Activated CD4-positive, CD25-positive, alpha-beta regulatory T cell treated with anti-CD3 and anti-CD28 coated beads, Interleukin-2, amount 50 U/mL, for 24 hours (primary cell): Measurements from ENCODE around the gene PUS7L.
"Not testable (repeated sequence)": the region's sequence is repeated elsewhere in the genome, so short reads cannot be mapped to it uniquely, and the experiment has no call there.

Experiments used
- ATAC-seq, 2 donors: fragments of 150-1000 bp; cut with Tn5 transposase; one replicate each; pipeline ENCODE4 v1.10.0; 2021; ENCODE audit warnings: mild to moderate bottlenecking in 1 of 2, moderate library complexity in 1 of 2

Gene PUS7L, protein sequence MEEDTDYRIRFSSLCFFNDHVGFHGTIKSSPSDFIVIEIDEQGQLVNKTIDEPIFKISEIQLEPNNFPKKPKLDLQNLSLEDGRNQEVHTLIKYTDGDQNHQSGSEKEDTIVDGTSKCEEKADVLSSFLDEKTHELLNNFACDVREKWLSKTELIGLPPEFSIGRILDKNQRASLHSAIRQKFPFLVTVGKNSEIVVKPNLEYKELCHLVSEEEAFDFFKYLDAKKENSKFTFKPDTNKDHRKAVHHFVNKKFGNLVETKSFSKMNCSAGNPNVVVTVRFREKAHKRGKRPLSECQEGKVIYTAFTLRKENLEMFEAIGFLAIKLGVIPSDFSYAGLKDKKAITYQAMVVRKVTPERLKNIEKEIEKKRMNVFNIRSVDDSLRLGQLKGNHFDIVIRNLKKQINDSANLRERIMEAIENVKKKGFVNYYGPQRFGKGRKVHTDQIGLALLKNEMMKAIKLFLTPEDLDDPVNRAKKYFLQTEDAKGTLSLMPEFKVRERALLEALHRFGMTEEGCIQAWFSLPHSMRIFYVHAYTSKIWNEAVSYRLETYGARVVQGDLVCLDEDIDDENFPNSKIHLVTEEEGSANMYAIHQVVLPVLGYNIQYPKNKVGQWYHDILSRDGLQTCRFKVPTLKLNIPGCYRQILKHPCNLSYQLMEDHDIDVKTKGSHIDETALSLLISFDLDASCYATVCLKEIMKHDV

GRCh38 chr12:43758728-43759563 is at the start of gene PUS7L, which contains the start of gene IRAK4:
TSS of gene PUS7L (minus strand) at chr12:43758790. CDS start at chr12:43755245, 3,545 bp downstream.
TSS of gene IRAK4 (plus strand) at chr12:43758951. CDS start at chr12:43768112, 9,161 bp downstream.
- peak; percentile 96 for ATAC-seq

- no peak for ATAC-seq
Observed at GRCh38 chr12:43807386-43807785, 48.8 kb upstream of the PUS7L start.

GRCh38 chr12:43806737-43807072 is 48.1 kb upstream of the PUS7L start:
- ATAC-seq, result no peak

- ATAC-seq, result peak; percentile 96 to 97
Observed at GRCh38 chr12:43805860-43806736, 47.5 kb upstream of the PUS7L start, which contains the start of gene TWF1. TSS of gene TWF1 (minus strand) at chr12:43806317. CDS start at chr12:43806245, 72 bp downstream.

GRCh38 chr12:43805149-43805859 is 46.7 kb upstream of the PUS7L start:
- no peak for ATAC-seq

- ATAC-seq, result peak in 1 of 2 donors; percentile 38
Observed at GRCh38 chr12:43797561-43798217, 39.1 kb upstream of the PUS7L start.

- no peak for ATAC-seq
Observed at GRCh38 chr12:43795716-43796280, 37.2 kb upstream of the PUS7L start.

DNA sequence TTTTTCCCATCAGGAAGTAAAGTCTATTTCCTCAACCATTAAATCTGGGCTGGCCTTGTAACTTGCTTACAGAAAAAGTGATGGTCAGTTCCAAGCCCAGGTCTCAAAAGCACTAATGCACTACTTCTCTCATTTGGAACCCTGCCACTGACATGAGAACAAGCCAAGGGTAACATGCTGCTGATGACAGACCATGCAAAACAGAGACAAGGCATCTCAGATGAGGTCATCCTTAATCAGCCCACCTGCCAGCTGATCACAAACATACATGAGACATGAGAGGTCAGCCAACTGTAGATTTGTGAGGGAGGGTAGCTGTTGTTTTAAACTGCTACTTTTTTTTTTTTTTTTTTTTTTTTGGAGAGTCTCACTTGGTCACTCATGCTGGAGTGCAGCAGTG is 31.4 kb upstream of the PUS7L start:
- ATAC-seq, result no peak

DNA sequence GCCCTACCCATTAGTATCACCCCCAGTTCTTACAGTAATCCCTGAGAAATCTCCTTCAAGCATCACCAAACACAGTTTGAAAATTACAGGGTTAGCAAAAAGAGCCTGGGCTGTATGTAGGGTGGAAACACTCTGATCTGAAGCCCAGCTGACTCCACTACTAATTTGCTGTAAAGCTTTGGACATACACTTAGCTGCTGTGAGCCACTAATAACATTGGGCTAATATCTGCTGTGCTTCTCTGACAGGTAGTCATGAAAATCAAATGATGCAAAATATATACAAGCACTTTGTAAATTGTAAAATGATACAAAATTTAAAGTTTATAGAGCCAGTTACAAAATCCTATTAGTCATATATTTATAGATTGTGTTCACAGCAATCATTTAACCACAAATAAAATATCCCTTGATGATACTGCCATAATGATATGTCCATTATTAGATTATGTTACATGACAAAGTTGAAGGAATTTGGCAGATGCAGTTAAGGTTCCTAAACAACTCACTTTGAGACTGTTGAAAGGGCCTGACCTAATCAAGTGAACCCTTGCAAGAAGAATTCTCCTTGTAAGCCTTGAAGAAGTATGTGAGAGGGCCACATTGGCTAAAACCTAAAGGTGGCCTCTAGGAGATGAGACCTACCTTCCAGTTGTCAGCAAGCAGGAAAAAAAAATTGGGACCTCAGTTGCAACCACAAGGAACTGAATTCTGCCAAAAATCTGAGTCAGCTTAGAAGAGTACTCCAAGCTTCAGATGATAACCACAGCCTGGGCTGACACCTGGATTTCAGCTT is 28.5 kb upstream of the PUS7L start:
- ATAC-seq, result no peak

DNA sequence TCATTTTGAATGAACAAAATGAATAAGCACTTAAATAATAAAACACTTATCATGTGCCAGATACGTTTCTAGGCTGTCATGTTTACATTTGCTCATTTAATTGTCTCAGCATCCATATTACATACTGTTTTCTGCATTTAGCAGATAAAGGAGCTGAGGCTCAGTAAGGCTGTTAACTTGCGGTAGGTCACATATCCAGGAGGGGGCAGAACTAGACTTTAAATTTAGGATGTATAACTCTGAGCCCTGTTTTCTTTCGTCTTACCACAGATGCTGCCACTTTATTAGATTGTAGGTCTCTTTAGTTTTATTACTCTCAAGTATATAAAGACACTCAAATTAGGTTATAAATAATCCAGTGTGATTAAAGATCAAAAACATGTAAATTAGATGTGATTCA is 17.9 kb upstream of the PUS7L start:
- peak; percentile 27 to 46 for ATAC-seq

GRCh38 chr12:43766291-43766690 is 7.7 kb upstream of the PUS7L start:
- no peak for ATAC-seq

- no peak for ATAC-seq
Observed at GRCh38 chr12:43764528-43764927, 5.9 kb upstream of the PUS7L start.

DNA sequence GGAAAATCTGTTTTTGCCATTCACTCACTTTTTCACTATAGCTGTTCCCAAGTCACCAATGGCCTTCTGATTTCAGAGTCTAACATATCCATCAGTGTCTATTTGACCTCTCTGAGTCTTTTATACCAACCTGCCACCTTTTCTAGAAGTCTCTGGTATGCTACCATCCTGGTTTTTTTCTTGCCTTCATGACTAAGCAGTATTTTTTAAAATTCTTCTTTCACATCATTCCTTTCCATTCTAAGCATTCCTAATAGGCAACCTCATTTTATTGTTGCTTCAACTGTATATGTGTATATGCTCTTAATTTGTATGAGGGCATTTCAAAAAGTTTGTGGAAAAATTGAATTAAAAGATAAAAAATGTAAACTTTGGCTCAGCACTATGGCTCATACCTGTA is 5.2 kb upstream of the PUS7L start:
- ATAC-seq, result no peak

DNA sequence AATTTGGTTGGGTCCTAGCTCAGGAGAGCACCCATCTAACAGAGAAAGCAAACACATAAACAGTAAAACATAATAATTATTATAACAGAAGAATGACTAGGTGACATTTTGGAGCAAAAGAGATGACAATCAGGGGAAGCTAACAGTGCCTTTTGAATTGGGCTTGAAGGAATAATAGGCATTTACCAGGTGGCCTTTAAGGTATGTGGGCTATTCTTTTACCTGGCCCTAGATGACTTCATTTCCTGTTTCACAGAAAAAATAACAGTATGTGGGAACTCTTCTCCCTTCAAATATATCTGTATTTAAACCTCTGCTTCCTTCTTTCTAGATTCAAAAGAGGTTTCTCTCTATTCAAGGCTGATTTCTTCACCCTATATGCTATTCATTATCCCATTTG is 4.0 kb upstream of the PUS7L start:
- no peak for ATAC-seq

DNA sequence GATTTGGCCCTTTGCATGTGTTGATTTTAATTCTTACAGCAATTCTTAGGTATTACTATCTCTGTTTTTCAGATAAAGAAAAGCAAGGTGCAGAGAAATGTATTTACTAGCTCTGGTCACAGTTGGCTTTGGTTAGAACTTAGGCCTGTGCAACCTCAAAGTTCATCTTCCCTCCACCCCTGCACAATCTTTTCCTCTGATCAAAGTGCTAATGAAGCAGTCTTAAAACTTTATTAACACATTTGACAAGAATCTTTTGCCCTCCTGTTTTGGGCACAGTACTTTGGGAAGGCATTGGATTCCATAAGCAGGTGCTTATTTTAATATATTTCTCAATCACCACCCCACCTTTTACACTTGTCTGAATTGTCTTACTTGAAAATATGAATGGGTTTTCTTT is 2.9 kb upstream of the PUS7L start:
- no peak for ATAC-seq

DNA sequence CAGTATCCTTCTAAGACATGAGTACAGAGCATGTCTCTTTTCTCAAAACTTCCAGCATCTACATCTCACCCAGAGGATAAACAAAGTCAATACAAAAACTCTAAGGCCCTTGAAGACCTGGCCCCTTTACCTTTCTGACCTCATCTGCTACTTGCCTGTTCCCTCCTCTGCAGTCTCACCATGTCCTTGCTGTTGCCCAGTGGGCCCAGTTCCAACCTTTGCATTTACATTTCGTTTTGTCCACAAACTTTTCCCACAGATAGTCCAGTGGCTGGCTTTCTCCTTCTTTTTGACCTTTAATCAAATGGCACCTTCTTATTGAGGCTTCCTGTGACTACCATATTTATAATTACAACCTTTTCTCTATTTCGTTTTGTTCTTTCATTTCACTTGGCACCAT is 1.8 kb upstream of the PUS7L start:
- ATAC-seq, result no peak

DNA sequence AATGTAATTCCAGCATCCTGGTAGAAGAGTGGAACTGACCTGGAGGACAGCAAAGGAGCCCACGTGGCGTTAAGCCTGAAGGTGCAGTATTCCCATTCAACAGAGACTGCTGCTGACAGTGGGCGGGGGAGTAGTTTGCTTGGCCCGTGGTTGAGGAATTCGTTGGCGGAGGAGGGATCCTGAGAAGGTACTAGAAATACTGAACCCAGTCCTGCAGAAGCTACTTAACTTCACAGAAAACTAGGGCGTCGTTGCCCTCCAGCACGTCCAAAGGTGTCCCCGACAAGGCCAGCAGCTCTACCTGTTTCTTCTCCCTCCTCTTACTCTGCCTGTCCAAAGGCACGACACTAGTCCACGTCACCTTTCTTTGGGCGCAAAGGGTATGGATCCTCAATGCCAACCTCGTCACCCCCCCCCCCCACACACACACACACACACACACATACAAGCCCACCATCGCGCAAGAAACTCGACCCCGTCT is 303 bp downstream of the PUS7L start:
- ATAC-seq, result peak; percentile 11 to 24

DNA sequence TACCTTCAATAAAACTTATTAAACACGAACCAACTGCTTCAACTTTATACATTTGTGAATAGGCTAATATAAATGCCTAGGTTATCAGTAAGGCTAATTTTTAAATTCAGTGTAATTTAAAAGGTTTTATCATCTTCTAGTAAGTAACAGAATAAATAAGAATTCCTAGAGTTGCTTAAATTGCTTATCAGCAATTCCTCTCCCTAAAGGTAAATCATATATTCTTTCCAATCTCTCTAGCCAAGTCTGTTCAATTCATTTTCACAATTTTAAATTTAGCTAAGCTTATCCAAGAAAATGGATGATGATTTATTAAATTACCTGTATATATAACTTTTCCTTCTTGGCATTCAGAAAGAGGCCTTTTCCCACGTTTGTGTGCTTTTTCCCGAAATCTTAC is 4.6 kb downstream of the PUS7L start:
- no peak for ATAC-seq

DNA sequence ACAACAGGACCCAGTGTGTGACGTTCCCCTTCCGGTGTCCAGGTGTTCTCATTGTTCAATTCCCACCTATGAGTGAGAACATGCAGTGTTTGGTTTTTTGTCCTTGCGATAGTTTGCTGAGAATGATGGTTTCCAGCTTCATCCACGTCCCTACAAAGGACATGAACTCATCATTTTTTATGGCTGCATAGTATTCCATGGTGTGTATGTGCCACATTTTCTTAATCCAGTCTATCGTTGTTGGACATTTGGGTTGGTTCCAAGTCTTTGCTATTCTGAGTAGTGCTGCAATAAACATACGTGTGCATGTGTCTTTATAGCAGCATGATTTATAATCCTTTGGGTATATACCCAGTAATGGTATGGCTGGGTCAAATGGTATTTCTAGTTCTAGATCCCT is 7.2 kb downstream of the PUS7L start:
- ATAC-seq, result not testable (repeated sequence)
